Body of pancreas (tissue), 4 donors: ENCODE data around the gene NMNAT3.

Source experiments
- CTCF ChIP-seq, 7 experiments: fragments of 450-650 bp in 4 of 7; fragments of 200-600 bp in 3 of 7; sonication (generic) in 3 of 7; IDR thresholded peaks; one replicate each; pipeline ENCODE4 v1.5.1; 2016 to 2019; ENCODE audit warnings: antibody characterized with exemption in 7 of 7
- POLR2A ChIP-seq, 3 donors: fragments of 450-650 bp; IDR thresholded peaks; one replicate each; pipeline ENCODE4 v1.6.1; 2016; ENCODE audit warnings: antibody characterized with exemption in 3 of 3, mild to moderate bottlenecking in 2 of 3

- TF ChIP-seq CTCF (IDR thresholded peaks at IDR 0.05) (no peak), POLR2A (IDR thresholded peaks at IDR 0.05) (no peak)
These were observed 100.4 kb downstream of the NMNAT3 start for GRCh38 chr3:139577346-139577745.
